ENCODE measurements around the gene OR5AL1. TPM values are rescaled to one million over a fixed set of nuclear protein-coding genes. Genes with fewer than 3 reads are reported as not detected.

Gene OR5AL1
- not detected in 2 replicates for total RNA-seq

GRCh38 chr11:56412396-56412795 lies at the start of gene OR5AL1:
TSS of gene OR5AL1 (plus strand) at chr11:56412696.

GRCh38 chr11:56375324-56375723 lies 37.2 kb upstream of the OR5AL1 start, which contains the start of gene OR8U1:
TSS of gene OR8U1 (plus strand) at chr11:56375624. CDS start at chr11:56375624, 0 bp downstream.

Other genes with a start within 250 kb of the OR5AL1 start
- gene OR5J2, start 236.1 kb upstream of the OR5AL1 start, total RNA-seq: not detected in 2 replicates
- not detected in 2 replicates for gene OR5T2, start 178.4 kb upstream of the OR5AL1 start, total RNA-seq
- not detected in 2 replicates for gene OR5T3, start 160.4 kb upstream of the OR5AL1 start, total RNA-seq
- not detected in 2 replicates for gene OR5T1, start 138.5 kb upstream of the OR5AL1 start, total RNA-seq
- not detected in 2 replicates for gene OR8H1, start 120.4 kb upstream of the OR5AL1 start, total RNA-seq
- gene OR8K3, start 97.6 kb upstream of the OR5AL1 start, total RNA-seq: not detected in 2 replicates
- gene OR8K1, start 66.7 kb upstream of the OR5AL1 start, total RNA-seq: not detected in 2 replicates
- not detected in 2 replicates for gene OR8J1, start 58.4 kb upstream of the OR5AL1 start, total RNA-seq
- not detected in 2 replicates for gene OR8U1, start 37.1 kb upstream of the OR5AL1 start, total RNA-seq
- not detected in 2 replicates for gene OR5M3, start 60.7 kb downstream of the OR5AL1 start, total RNA-seq
- gene OR5M8, start 78.7 kb downstream of the OR5AL1 start, total RNA-seq: not detected in 2 replicates
- gene OR5M11, start 130.6 kb downstream of the OR5AL1 start, total RNA-seq: not detected in 2 replicates
- gene OR5M10, start 165.0 kb downstream of the OR5AL1 start, total RNA-seq: not detected in 2 replicates
- gene OR5M1, start 202.2 kb downstream of the OR5AL1 start, total RNA-seq: not detected in 2 replicates
- not detected in 2 replicates for gene OR5AP2, start 229.7 kb downstream of the OR5AL1 start, total RNA-seq

All from bronchial smooth muscle cell (primary cell).